ENCODE results near the gene SCN2B.

The SCN2B gene

DNA sequence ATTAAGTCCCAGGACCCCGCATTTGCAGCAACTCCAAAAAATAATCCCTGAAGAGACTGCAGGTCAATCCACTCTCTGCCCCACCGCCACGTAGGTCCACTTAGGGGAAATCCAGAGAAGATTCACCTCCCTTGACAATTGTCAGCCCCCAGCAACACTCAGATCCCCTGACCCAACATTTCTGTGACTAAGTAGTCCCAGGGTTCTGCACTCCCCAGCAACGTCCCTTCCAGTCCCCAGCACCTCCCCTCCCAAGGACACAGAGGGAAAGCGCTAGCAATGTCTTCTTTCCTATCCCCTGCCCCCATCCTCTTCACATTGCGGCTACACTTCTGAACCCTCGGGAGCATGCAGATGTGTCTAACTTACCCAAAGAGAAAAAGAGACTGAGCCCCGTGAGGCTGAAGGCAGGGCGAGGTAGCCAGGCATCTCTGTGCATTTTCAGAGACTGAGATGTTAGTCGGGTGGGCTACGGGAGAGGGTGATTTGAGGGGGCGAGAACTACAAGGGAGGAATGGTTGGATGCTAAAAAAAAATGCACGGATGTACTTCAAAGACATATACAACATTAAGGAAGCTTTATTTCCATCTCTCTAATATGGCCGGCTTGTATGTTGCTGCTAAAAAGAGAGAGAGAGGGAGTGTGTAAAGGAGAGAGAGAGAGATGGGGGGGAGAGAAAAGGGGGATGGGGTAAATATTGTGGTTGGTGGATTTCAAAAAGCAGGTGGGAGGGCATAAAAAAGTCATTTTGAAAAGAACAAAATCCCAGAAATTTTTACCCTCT, at the start of gene SCN2B:
Gene SCN2B (minus strand): TSS at position 647 of the 785 bp plus-strand sequence. CDS start 208 bp downstream, at position 439.
- no peak for DNase-seq (ENCODE audit: low read depth in 2 of 2)

DNA sequence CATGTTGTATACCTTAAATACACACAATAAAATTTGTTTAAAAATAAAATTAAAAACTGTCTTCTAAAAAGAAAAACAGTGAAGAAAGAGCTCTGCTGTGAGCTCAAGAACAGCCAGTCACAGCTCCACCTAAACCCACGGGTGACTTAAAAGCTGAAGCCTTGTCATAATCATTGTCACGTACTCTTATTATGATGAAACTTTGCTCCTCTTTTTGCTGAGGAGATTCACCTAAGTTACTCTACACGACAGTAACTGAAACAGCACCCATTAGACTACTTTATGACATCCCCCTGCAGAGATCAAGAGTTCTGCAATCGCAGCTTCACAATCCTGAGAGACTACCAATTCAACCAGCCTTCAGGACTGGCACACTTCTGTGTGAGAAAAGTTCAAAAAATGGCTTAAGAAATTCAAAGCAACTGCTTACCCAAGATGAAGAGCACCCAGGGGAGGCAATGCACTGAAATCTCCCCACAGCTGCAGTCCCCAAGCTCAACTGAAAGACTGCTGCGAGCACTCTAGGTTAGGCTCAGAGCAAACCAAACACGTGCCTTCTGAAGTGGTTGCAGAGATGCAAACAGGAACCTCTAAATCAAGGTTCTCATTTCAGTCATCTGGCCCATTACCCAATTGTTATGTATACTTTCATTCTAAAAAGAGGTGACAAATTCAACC, 48.2 kb upstream of the SCN2B start, which contains the start of gene JAML:
Gene JAML (minus strand): TSS at position 501 of the 678 bp plus-strand sequence. CDS start 10,145 bp downstream, outside the sequence.
- no peak for DNase-seq (ENCODE audit: low read depth in 2 of 2)

DNA sequence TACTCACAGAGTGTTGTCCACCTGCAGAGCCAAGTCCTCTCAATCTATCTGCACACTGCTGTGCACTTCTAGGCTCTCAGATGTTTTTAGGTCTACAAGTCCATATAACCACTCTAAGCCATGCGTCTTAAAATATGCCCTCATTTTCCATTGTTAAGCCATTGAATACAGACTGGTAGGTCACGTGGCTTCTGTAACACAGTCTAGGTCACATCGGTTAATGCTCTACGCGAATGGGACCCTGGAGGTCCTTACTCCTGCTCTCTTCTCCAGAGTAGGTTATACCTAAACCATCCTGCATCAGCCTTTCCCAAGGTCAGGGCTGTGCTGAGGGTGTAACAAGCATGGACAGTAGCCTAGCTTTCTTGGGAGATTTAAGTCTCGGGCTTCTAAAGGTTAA, 47.6 kb upstream of the SCN2B start:
- no peak for DNase-seq (ENCODE audit: low read depth in 2 of 2)

DNA sequence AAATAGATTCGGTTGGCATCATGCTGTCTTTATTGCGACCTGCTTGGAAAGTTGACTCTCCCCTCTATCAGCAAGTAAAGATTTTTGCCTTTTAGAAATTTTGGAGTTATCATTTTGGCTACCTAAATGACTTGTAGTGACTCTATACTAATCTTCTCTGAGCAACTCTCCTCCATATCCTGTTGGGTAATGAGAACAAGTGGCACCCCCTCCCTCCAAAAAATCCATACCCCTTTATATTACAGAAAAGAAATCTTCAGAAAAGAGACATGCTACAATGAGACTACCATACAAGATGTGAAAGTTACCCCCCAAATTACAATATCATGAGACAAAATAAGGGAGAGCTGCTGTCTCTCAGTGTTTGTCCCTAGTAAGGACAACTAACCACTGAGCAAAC, 47.1 kb upstream of the SCN2B start:
- DNase-seq (ENCODE audit: low read depth in 2 of 2) = no peak

DNA sequence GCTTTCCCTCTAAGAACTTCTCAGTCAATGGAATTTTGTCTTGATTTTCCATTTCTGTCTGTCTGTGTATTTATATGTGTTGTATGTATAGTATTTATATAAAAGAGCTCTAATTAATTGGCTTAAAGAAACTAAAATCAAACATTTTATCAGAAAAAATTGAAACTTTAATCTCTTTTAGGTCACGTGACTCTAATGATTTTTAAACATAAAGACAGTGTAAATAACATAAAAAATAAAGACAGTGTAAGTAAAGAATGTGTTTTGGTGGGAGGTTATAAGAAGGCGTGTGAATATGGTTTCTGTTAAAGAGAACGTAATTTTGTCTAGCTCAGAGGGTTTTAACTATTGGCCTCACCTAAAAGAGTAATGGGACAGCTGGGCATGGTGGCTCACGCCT, 46.0 kb upstream of the SCN2B start:
- DNase-seq (ENCODE audit: low read depth in 2 of 2) = no peak

- no peak for DNase-seq (ENCODE audit: low read depth in 2 of 2)
These were observed 45.0 kb upstream of the SCN2B start for GRCh38 chr11:118221419-118221818.

DNA sequence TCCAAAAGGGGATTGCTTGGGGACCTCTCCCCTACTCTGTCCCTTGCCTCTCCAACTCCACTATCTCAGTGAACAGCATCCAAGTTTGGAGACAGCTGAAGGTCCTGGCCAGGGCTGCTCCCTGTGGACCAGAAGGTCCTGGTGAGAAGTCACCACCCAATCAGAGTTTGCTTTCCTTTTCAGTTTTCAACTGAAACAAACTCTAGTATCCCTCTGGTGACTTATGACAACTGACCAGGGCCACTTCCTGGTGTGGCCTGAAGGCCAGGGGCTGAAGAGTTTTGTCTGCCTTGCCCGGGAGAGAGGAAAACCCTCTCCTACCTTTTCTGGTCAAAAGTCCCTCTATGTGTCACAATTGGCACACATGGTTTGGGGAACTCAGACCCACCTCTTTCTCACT, 43.3 kb upstream of the SCN2B start:
- DNase-seq (ENCODE audit: low read depth in 2 of 2) = no peak

GRCh38 chr11:118219244-118219643, 42.8 kb upstream of the SCN2B start:
- no peak for DNase-seq (ENCODE audit: low read depth in 2 of 2)

- DNase-seq (ENCODE audit: low read depth in 2 of 2) = no peak
These were observed 41.1 kb upstream of the SCN2B start for GRCh38 chr11:118217575-118217974.

DNA sequence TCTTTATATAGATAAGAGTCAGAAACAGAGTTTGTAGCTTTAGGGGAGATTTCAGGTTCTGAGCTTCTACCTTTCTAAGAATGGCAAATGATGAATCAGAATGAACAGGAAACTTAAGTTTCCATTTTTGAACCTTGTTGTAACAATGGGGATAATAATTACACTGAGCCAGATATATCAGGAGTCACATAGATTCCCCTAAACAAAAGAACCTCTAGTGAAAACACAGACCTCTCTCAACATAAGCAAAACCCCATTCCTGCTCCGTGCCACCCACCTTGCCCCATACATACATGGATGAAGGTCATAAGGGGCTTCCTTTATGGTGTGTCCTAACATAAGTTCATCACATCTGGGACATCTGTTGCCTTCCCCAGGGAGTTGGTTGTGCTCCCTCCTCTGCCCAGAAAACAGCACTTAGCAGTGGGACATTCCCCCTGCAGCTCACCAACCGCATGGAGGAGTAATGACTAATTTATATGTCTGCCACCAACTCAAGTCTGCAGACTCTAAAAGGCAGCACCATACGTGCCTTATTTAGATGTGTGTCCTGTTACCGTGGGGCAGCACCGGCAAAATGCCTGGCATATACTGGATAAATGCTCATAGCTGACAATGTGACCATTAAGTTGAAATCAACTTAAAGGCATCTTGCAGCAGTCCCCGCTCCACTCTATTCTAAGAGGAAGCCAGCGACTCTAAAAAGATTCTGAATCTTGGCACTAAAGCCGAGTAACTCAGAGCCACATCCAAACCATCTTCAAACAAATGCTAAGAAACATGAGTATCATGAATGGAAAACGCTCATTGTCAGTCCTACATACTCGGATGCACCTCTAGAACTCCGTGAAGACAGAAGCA, 40.4 kb upstream of the SCN2B start:
- DNase-seq (ENCODE audit: low read depth in 2 of 2) = no peak

GRCh38 chr11:118215765-118216164, 39.3 kb upstream of the SCN2B start:
- no peak for DNase-seq (ENCODE audit: low read depth in 2 of 2)

GRCh38 chr11:118215262-118215661, 38.8 kb upstream of the SCN2B start:
- no peak for DNase-seq (ENCODE audit: low read depth in 2 of 2)

DNA sequence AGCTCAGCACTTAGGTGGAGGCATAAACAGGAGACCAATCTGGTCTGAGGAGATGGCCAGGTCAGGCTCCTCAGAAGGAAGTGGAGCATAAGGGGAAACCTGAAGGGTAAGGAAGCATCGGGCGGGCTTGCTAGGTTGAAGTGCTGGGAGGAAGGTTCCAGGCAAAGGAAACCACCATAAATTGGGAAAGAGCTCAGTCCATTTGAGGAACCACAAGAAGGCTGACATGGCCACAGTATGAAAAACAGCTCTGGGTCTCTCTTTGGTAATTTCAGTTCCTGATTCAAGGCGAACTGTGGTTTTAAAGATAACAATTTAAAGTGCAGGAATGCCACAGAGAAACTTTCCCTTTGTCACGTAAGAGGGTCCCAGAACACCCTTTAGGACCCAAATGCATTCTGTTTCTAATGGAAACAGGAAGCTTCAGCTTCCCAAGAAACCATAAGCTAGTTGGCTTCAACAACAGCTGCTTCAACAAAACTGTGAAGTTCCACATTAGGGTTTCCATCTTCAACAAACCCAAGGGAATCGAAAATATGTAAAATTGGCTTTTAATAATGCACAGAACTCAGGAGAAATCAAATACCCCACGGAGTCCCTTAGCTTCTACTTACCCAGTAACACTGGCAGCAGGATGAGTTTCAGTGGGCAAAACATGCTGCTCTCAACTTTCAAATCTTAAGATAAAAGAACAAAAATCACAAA, 37.9 kb upstream of the SCN2B start:
- no peak for DNase-seq (ENCODE audit: low read depth in 2 of 2)

DNA sequence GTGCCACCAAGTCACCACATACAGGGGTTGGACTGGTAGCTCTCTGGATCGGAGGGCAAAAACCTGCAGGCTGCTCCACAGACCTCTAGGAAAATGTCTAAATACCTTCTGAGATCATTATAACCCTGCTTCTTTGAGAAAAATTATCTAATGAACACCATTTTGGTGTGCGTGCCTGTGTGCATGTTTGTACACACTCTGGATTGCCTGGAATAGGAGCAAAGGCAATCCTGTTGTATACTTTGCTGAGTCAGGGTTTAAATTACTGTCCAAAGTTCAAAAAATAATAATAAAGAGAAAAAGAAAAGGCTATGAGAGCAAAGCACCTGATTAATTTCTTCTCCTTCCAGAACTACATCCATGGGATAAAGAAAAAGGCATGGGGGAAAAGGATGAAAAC, 37.3 kb upstream of the SCN2B start:
- no peak for DNase-seq (ENCODE audit: low read depth in 2 of 2)

GRCh38 chr11:118213201-118213600, 36.8 kb upstream of the SCN2B start:
- no peak for DNase-seq (ENCODE audit: low read depth in 2 of 2)

DNA sequence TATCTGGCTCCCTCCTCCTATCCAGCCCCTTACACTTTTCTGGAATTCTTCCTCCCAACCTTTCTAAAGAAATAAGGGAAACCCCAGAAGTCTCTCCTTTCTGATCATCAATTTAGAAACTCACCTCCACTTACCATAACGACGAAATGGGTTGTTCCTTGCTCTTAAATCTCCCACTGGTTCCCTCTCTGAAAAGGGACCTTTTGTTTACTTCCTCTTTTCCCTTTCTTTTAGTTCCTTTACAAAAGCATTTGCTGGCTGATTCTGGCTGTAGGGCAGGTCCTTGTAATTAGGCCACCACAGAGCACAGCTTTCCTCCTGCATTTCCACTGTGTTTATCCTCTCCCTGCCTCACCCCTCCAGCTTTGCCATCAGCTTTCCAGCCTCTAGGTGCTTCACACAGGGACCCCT, 36.3 kb upstream of the SCN2B start:
- DNase-seq (ENCODE audit: low read depth in 2 of 2) = no peak

GRCh38 chr11:118212131-118212725, 35.8 kb upstream of the SCN2B start:
- no peak for DNase-seq (ENCODE audit: low read depth in 2 of 2)

- no peak for DNase-seq (ENCODE audit: low read depth in 2 of 2)
These were observed 34.6 kb upstream of the SCN2B start for GRCh38 chr11:118211006-118211405.

DNA sequence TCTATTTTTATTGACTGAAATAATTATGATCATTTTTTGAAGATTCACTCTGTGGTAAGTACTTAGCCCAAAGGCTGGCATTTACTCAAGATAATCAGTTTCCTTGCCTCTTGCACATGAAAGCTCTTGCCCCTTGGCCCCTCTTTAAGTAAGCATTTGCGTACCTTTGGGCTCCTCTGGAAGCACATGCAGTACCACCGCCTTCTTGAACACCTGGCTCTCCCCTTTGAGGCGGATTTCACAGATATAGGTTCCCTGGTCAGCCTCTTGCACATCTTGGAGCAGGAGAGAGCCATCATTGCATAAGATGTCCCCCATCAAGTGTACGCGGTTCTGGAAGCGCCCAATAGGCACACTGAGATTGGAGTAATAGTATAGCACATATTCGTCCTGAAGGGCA, 33.9 kb upstream of the SCN2B start:
- DNase-seq (ENCODE audit: low read depth in 2 of 2) = no peak

DNA sequence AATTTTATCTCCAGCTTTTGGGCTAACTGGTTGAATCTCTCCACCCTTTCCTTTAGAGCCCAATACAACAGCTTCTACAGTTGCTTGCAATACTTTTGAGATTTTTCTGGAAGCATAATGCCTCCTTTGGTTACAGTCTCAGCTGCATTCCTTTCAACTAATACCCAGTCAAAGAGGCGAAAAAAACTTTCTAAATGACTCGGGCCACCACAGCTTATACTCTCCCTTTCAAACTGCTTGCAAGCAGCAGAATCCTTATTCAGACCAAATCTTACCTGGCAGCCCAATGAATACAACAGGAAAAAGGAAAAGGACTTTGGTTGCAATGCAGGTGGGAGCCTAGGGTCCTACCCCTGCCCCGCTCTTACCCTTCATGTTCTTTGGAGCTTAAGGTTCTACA, 32.6 kb upstream of the SCN2B start:
- DNase-seq (ENCODE audit: low read depth in 2 of 2) = no peak

DNA sequence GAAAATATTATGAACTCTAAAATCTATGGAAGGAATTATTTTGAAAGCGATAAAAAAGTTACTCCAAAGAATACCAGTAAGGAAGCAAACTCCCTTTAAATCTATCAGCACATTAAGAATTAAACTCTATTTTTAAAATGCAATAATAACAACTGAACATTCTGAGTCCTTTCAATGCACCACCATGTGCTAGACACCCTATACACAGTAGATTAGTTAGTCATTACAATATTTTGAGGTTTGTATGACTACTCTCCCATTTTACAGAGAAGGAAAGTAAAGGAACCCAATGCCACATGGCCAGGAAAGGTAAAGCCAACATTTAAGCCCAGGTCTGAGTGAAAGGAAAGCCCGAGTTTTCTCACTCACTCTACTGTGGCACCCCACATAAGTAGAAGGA, 30.6 kb upstream of the SCN2B start:
- DNase-seq (ENCODE audit: low read depth in 2 of 2) = no peak
